OCI-LY7 (cell line): ENCODE data around the gene C14orf132. TPM values are rescaled to one million over a fixed set of nuclear protein-coding genes. Genes with fewer than 3 reads are reported as not detected.

Experiments
- BruUV-seq: library from RNA; stranded (reverse); fragments of 400-500 nt; replicated peaks from 2 replicates; lab custom pipeline; 2021; lab: Mats Ljungman, UMichigan
- CTCF ChIA-PET: fragments of 300-600 bp; sonication (Branson Sonifier 250); formaldehyde crosslinking; loops from one replicate; lab custom pipeline; 2022; ENCODE audit warnings: antibody characterized with exemption; ENCODE audit not compliant: unreplicated experiment; lab: Charles Lee
- POLR2A ChIA-PET: fragments of 300-600 bp; sonication (Branson Sonifier 250); formaldehyde crosslinking; loops from one replicate; lab custom pipeline; 2022; ENCODE audit warnings: antibody characterized with exemption; lab: Charles Lee
- DNase-seq: peaks from one replicate; pipeline ENCODE4 v3.0.0-alpha.2; 2015; ENCODE audit warnings: low spot score
- H2AFZ ChIP-seq: fragments of 200-600 bp; sonication (generic), shearing (Covaris generic); 2 replicates; pipeline ENCODE4 v1.6.1; 2014; ENCODE audit warnings: mild to moderate bottlenecking, antibody characterized with exemption, low read length, moderate library complexity
- H3K27ac ChIP-seq: fragments of 200-600 bp; sonication (generic); 2 replicates; pipeline ENCODE4 v1.5.1; 2014; ENCODE audit warnings: mixed run types, low read depth, mild to moderate bottlenecking, moderate library complexity, low read length, inconsistent platforms; ENCODE audit not compliant: poor library complexity, severe bottlenecking
- H3K36me3 ChIP-seq: fragments of 200-600 bp; sonication (generic); 2 replicates; pipeline ENCODE4 v1.6.1; 2014; ENCODE audit warnings: mild to moderate bottlenecking, antibody characterized with exemption, low read length, moderate library complexity, mixed read lengths; ENCODE audit not compliant: insufficient read depth
- H3K4me1 ChIP-seq: fragments of 200-600 bp; sonication (generic); 2 replicates; pipeline ENCODE4 v1.5.1; 2014; ENCODE audit warnings: mild to moderate bottlenecking, low read length; ENCODE audit not compliant: insufficient read depth, poor library complexity, severe bottlenecking
- H3K4me2 ChIP-seq: fragments of 200-600 bp; sonication (generic); 2 replicates; pipeline ENCODE4 v1.6.1; 2014; ENCODE audit warnings: mild to moderate bottlenecking, low read length
- H3K4me3 ChIP-seq: fragments of 200-600 bp; sonication (generic); 2 replicates; pipeline ENCODE4 v1.5.1; 2014; ENCODE audit warnings: mild to moderate bottlenecking, low read depth, low read length; ENCODE audit not compliant: poor library complexity, severe bottlenecking
- H3K79me2 ChIP-seq: fragments of 200-600 bp; sonication (generic); 2 replicates; pipeline ENCODE4 v1.6.1; 2016; ENCODE audit warnings: low read depth, mild to moderate bottlenecking, low read length, moderate library complexity, mixed read lengths; ENCODE audit not compliant: insufficient read depth
- H3K9me2 ChIP-seq: fragments of 200-600 bp; sonication (generic); 2 replicates; pipeline ENCODE4 v1.6.1; 2016; ENCODE audit warnings: mild to moderate bottlenecking, low read length, mixed read lengths; ENCODE audit not compliant: insufficient read depth
- H3K9me3 ChIP-seq: fragments of 200-600 bp; sonication (generic); 2 replicates; pipeline ENCODE4 v1.6.1; 2014; ENCODE audit warnings: mild to moderate bottlenecking, mixed run types, low read length, mixed read lengths
- H4K20me1 ChIP-seq: fragments of 200-600 bp; sonication (generic); 2 replicates; pipeline ENCODE4 v1.6.1; 2014; ENCODE audit warnings: mild to moderate bottlenecking, antibody characterized with exemption, low read length, moderate library complexity, mixed read lengths; ENCODE audit not compliant: insufficient read depth
- EZH2phosphoT487 ChIP-seq: fragments of 200-600 bp; sonication (generic); IDR thresholded peaks from 2 replicates; pipeline ENCODE4 v1.6.1; 2018; ENCODE audit warnings: low read depth, borderline replicate concordance, mild to moderate bottlenecking, mixed run types, antibody characterized with exemption, low read length, moderate library complexity, mixed read lengths
- intact Hi-C: fragments of 100-400 bp; cut with micrococcal nuclease; formaldehyde crosslinking; loops from one replicate; pipeline ENCODE4 v1.10.0; 2022; ENCODE audit not compliant: unreplicated experiment
- total RNA-seq, 2 experiments: library from RNA; depleted of rRNA in 1 of 2; stranded (reverse); fragments of >200 nt in 1 of 2; shearing (Covaris generic) in 1 of 2; gene quantifications; 2 replicates each; pipeline ENCODE4 v1.2.3, GENCODE V29; 2014 to 2022
- TF ChIP-seq, protein P1 (sequence below): fragments of 200-600 bp; sonication (generic); conservative IDR thresholded peaks from 2 replicates; pipeline ENCODE4 v1.5.1; 2014; ENCODE audit warnings: mild to moderate bottlenecking, antibody characterized with exemption, low read length, moderate library complexity, mixed read lengths

C14orf132 gene
- total RNA-seq, 2 experiments from 2014 or later = 0.27 TPM; not detected in 1

- H3K4me2 ChIP-seq = no peak overlapping the region
- H3K36me3 ChIP-seq = no peaks in the 10 kb centered on the region
- DNase-seq = no peak
- H4K20me1 ChIP-seq = no peaks in the 10 kb centered on the region
- H2AFZ ChIP-seq = no peak overlapping the region
- no peak overlapping the region for H3K4me3 ChIP-seq
- TF ChIP-seq, protein P1, sequence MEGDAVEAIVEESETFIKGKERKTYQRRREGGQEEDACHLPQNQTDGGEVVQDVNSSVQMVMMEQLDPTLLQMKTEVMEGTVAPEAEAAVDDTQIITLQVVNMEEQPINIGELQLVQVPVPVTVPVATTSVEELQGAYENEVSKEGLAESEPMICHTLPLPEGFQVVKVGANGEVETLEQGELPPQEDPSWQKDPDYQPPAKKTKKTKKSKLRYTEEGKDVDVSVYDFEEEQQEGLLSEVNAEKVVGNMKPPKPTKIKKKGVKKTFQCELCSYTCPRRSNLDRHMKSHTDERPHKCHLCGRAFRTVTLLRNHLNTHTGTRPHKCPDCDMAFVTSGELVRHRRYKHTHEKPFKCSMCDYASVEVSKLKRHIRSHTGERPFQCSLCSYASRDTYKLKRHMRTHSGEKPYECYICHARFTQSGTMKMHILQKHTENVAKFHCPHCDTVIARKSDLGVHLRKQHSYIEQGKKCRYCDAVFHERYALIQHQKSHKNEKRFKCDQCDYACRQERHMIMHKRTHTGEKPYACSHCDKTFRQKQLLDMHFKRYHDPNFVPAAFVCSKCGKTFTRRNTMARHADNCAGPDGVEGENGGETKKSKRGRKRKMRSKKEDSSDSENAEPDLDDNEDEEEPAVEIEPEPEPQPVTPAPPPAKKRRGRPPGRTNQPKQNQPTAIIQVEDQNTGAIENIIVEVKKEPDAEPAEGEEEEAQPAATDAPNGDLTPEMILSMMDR = no peak
- TF ChIP-seq EZH2phosphoT487 = no peak
- ChIA-PET CTCF (no interaction called here), POLR2A (interaction anchor here (0.6 to 1.3 kb wide), 2 partner anchors 10 to 51 kb away, joined by 3 read pairs; no protein-coding TSS in a partner anchor)
- BruUV-seq = no TSS peak
- no peaks in the 10 kb centered on the region for H3K9me3 ChIP-seq
- H3K9me2 ChIP-seq = no peaks in the 10 kb centered on the region
- H3K4me1 ChIP-seq = no peaks in the 10 kb centered on the region
- no peaks in the 10 kb centered on the region for H3K79me2 ChIP-seq
- H3K27ac ChIP-seq = no peak overlapping the region
- intact Hi-C loops = loop anchor here (10.0 kb wide), 1 partner anchor 531 kb away; no protein-coding TSS in a partner anchor
Observed at GRCh38 chr14:96095581-96096476, 56.7 kb downstream of the C14orf132 start.

DNA sequence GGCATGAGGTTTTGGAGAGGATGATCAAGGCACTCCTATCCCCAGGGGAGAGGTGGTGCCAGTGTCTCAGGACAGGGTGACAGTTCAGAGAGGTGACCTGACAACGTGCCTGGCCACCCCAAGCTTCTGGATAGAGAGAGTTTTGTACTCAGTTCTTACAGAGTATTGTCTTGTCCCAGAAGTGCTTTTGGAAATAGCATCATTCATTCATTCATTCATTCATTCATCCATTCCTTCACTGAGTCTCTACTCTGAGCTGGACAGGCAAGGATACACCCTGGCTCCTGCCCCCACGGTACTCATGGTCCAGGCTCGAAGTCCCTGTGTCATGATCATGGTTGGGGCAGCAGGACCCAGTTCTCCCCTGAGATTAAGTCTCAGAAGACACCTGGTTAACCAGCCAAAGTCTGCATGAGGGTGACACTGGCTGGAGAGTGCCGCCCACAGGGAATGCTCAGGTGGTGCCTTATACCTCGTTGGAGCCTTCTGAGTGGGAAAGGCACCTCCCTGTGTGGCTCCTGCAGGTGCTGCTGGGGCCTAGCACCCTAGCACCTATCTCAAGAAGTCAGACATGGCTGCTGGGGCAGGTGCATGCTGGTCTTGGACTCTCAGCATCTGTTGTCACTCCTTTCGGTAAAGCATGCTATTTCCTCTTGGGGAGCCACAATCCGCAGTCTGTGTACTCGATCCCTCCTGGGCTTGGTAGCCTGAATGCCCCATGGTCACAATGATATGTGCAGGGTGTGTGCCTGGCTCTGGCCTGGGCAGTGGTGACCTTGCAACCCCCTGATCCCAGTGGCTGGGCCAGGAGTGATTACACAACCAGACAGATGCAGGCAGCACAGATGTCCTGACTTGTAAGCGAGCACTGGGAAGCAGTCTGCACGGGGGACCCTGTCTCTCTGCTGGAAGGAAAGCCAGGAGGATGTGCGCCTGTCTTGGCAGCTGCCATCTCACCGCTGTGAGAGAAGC lies 57.8 kb downstream of the C14orf132 start:
- intact Hi-C loops = loop anchor here (10.0 kb wide), 1 partner anchor 532 kb away; no protein-coding TSS in a partner anchor
- no peak for DNase-seq
- ChIA-PET POLR2A (no interaction called here), CTCF (no interaction called here)
- Histone ChIP-seq H3K4me1 (no peaks in the 10 kb centered on the region), H3K9me3 (no peaks in the 10 kb centered on the region), H3K4me2 (no peak overlapping the region), H3K36me3 (no peaks in the 10 kb centered on the region), H3K27ac (no peak overlapping the region), H3K9me2 (no peaks in the 10 kb centered on the region), H3K79me2 (no peaks in the 10 kb centered on the region), H2AFZ (no peak overlapping the region), H4K20me1 (no peaks in the 10 kb centered on the region), H3K4me3 (no peak overlapping the region)
- no TSS peak for BruUV-seq
- TF ChIP-seq, protein P1 = no peak
- no peak for TF ChIP-seq EZH2phosphoT487
